ENCODE measurements around the gene PPFIA3. TPM values are rescaled to one million over a fixed set of nuclear protein-coding genes. Genes with fewer than 3 reads are reported as not detected.
"Not testable (repeated sequence)": the region's sequence is repeated elsewhere in the genome, so short reads cannot be mapped to it uniquely, and the experiment has no call there.

The PPFIA3 gene
- total and polyA plus RNA-seq, 10 donors: 3.6 to 17.2 (median 6.3) TPM

DNA sequence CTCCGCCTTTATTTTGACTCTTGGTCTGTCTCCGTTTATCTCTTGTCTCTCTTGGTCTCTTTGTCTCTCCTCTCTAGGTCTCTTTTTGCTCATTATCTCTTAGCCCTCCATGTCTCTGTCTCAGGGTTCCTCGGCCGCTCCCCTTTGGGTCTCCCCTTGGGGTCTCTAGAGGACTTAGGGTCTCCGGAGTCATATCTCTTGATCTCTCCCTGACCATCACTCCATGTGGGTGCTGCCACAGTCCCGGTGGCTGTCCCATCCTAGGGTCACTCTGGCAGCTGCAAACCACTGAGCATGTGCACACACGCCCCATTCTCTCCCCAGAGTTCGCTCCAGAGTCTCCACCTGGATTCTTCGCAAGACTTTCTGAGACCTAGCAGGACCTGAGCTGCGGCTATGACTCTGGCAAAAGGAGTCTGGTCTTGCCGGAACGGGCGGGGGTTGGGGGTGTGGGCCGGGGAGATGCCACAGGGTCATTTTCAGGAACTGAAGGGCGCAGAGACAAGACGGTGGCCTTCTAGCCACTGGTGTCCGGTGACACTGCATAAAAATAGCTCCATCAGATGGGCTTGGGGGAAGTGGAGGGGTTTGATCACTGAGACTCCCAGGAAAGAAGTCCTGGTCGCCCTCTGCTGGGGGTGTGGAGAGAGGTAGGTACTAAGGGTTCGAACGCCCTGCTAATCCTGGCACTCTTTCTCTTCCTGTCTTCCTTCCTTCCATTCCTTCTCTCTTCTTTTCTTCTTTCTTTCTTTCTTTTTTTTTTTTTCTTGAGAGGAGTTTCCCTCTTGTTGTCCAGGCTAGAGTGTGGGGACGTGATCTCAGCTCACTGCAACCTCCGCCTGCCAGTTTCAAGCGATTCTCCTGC lies 45.6 kb upstream of the PPFIA3 start:
- Histone ChIP-seq H3K36me3 (no peaks in the 10 kb centered on the region), H3K4me3 (no peak overlapping the region), H3K9me3 (peaks cover 0 to 4% (median 0%) of the 10 kb centered on the region in 8 donors), H3K27me3 (replicated peaks in 1 of 7) (peaks cover 0 to 82% (median 52%) of the 10 kb centered on the region in 7 donors), H3K4me1 (peaks cover 0 to 16% (median 6%) of the 10 kb centered on the region in 6 donors), H3K27ac (no peak overlapping the region)
- intact Hi-C loops (cut with DNase I; ENCODE audit: low total_unique reads): no loop called here
- DNase-seq: no peak
- TF ChIP-seq POLR2AphosphoS5 (IDR thresholded peaks at IDR 0.05): no peak
- peak in 1 of 11 experiments; percentile 14 for TF ChIP-seq CTCF (IDR thresholded peaks at IDR 0.05 in 8 of 11, conservative IDR thresholded peaks at IDR 0.05 in 3 of 11)
- WGBS, 5 donors: 62 to 68% (median 64%) methylated on average over 22 to 23 of the region's 23 CpGs

DNA sequence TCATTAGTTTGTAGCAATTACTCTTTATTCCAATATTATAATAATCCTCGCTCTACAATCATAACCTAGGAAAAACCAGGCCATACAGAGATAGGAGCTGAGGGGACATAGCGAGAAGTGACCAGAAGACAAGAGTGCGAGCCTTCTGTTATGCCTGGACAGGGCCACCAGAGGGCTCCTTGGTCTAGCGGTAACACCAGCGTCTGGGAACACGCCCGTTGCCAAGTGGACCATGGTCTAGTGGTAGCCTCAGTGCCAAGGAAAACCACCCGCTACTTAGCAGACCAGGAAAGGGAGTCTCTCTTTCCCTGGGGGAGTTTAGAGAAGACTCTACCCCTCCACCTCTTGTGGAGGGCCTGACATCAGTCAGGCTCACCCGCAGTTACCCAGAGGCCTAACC lies 44.5 kb upstream of the PPFIA3 start:
- Histone ChIP-seq H3K4me1 (peaks cover 0 to 16% (median 6%) of the 10 kb centered on the region in 6 donors), H3K27me3 (replicated peaks in 1 of 7) (peaks cover 0 to 70% (median 42%) of the 10 kb centered on the region in 7 donors)
- H3K4me3 ChIP-seq; intact Hi-C loops (cut with DNase I; ENCODE audit: low total_unique reads); H3K9me3 ChIP-seq; H3K36me3 ChIP-seq; H3K27ac ChIP-seq: not testable (repeated sequence)
- peak; percentile 43 to 75 (median 63) for TF ChIP-seq CTCF (IDR thresholded peaks at IDR 0.05 in 8 of 11, conservative IDR thresholded peaks at IDR 0.05 in 3 of 11)
- peak; percentile 78 for DNase-seq
- 15 to 27% (median 23%) methylated on average over 7 to 9 of the region's 9 CpGs for WGBS, 5 donors

- TF ChIP-seq CTCF (IDR thresholded peaks at IDR 0.05 in 8 of 11, conservative IDR thresholded peaks at IDR 0.05 in 3 of 11) (no peak), POLR2AphosphoS5 (IDR thresholded peaks at IDR 0.05) (no peak), POLR2A (IDR thresholded peaks at IDR 0.05) (no peak)
- intact Hi-C loops (cut with DNase I; ENCODE audit: low total_unique reads): no loop called here
- no peak for DNase-seq
These were observed 39.0 kb upstream of the PPFIA3 start for GRCh38 chr19:49080392-49080791.

GRCh38 chr19:49081273-49081672 lies 38.1 kb upstream of the PPFIA3 start:
- Histone ChIP-seq H3K4me1 (peaks cover 5 to 17% (median 13%) of the 10 kb centered on the region in 6 donors), H3K27me3 (replicated peaks in 1 of 7) (peaks cover 0 to 7% (median 0%) of the 10 kb centered on the region in 7 donors), H3K9me3 (no peaks in the 10 kb centered on the region), H3K4me3 (no peak overlapping the region), H3K36me3 (peaks cover 0 to under 1% (median 0%) of the 10 kb centered on the region in 6 donors), H3K27ac (no peak overlapping the region)
- DNase-seq: no peak
- WGBS, 5 donors: 50 to 86% (median 83%) methylated on average over 1 of the region's 1 CpG
- TF ChIP-seq POLR2AphosphoS5 (IDR thresholded peaks at IDR 0.05) (no peak), CTCF (IDR thresholded peaks at IDR 0.05 in 8 of 11, conservative IDR thresholded peaks at IDR 0.05 in 3 of 11) (no peak), POLR2A (IDR thresholded peaks at IDR 0.05) (no peak)
- intact Hi-C loops (cut with DNase I; ENCODE audit: low total_unique reads): no loop called here

More at GRCh38 chr19:49080392-49080791, 39.0 kb upstream of the PPFIA3 start:
- Histone ChIP-seq H3K27me3 (replicated peaks in 1 of 7) (peaks cover 0 to 15% (median 0%) of the 10 kb centered on the region in 7 donors), H3K27ac (no peak overlapping the region), H3K9me3 (no peaks in the 10 kb centered on the region), H3K4me3 (no peak overlapping the region), H3K4me1 (peaks cover 3 to 10% (median 7%) of the 10 kb centered on the region in 6 donors), H3K36me3 (no peaks in the 10 kb centered on the region)
- 70 to 91% (median 89%) methylated on average over 4 of the region's 4 CpGs for WGBS, 5 donors

All from spleen (tissue), 11 donors.